GOT3 (cell line): ENCODE measurements around the gene IFIT1B.
"Not testable (repeated sequence)": the region's sequence is repeated elsewhere in the genome, so short reads cannot be mapped to it uniquely, and the experiment has no call there.

Experiments used
- DNase-seq: peaks from one replicate; lab custom pipeline; 2025; ENCODE audit warnings: mixed read lengths; lab: John Stamatoyannopoulos, UW

IFIT1B gene, protein sequence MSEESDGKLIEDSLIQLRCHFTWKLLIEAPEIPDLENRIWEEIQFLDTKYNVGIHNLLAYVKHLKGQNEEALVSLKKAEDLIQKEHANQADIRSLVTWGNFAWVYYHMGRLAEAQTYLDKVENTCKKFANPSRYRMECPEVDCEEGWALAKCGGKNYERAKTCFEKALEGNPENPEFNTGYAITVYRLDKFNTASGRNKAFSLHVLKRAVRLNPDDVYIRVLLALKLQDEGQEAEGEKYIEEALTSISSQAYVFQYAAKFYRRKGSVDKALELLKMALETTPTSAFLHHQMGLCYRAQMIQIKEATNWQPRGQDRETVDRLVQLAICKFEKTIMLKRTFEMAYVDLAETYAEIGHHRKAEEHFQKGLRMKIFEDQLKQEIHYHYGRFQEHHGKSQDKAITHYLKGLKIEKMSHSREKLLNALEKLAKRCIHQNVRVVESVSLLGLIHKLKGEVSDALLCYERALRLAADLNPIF

DNA sequence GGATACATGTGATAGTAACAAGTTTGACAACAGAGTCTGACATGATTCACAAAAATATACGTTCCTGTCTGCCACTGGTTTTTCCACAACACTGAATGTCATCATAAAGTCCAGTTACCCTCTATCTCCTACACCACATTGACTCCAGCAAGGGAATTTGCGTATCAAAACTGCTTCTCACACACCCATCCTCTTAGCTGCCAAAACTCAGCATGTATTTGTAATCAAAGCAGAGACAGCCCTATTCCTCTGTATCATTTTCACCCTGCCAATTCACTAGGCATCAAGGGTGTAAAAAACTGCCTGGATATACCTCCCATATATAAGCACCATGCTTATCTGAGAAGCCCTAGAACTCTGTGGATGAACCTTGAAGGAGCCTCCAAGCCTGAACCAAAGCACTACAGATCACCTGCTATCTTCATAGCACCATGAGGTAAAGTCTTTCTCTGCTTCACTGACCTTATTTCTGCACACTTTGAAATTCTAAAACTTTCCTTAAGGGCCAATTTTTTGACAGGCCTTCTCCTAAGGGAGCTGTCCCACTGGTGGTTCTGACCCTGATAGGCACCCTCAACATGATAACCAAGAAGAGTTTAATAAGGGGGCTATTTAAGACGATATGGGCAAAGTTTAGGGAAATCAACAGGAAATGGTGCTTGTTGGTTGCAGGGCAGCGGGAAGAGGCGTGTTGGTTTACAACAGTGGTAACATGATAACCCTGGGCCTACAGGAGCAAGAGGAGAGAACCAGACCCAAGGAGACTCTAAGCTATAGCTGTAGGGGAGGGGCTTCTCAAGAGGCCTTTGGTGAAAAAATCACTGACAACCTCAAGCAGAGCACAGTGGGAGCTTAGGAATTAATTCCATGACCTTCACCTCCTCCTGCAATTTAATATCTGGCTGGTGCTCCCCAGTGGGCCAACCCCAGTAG, at the start of gene IFIT1B:
TSS of gene IFIT1B (plus strand) at position 352 of the 933 bp plus-strand sequence. CDS start at position 432, 80 bp downstream.
- DNase-seq: no peak

DNA sequence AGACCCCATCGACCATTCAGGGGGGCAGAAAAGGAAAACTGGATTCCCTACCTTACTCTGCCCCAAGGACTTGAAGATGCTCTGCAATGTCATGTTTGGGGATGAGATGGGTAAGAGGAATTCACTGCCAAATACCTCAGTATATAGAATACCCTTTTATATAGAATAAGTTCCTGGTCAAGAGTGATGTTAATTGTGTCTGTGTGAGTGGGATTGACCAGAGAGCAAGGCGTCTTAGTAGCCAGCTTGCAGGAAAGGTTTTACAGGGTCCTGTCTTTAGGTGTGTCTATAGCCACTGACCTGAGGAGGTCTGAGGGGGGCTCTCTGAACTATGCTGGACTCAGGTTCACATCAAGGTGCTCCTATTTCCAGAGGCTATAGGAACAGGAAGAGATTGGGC, 48.7 kb upstream of the IFIT1B start:
- DNase-seq: no peak

DNA sequence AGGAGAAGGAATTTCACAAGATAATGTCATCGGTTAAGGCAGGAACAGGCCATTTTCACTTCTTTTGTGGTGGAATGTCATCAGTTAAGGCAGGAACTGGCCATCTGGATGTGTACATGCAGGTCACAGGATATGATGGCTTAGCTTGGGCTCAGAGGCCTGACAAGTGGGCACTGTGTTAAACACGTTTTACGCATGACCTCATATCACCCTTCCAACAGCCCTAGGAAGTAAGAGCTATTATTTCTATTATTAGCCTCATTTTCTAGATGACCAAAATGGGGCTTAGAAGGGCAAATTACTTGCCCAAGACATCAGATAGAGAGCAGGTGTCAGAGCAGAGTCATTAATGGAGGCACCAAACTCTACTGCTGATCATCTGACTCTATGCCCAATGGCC, 47.8 kb upstream of the IFIT1B start:
- DNase-seq: not testable (repeated sequence)

DNA sequence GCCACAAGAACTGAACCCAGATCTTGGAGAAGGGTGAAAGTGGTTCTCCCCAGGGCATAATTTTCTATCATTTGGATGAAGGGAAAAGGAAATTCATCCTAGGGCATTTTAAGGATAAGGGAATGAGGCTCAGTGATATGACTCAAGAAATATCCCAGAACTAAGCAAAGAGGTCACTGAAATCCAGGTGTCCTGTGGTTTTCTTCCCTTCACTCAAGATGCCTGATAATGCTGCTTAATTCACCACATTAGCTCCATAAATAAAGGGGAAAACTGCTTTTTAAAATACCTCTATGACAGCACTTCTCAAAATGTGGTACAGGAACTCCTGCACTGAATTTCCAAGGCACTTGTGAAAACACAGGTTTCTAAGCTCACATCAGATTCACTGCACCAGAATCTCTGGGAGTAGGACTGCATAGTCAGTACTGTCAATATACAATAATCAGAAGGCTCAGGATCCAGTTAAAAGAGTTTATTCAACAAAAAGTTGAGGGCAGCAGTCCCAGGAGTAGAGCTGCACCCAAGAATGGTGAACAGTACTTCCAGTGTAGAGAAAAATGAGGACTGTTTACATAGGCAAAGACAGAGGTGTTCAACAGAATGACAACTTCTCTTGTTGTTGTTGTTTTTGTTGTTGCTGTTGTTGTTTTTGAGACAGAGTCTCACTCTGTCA, 47.2 kb upstream of the IFIT1B start:
- no peak for DNase-seq

DNA sequence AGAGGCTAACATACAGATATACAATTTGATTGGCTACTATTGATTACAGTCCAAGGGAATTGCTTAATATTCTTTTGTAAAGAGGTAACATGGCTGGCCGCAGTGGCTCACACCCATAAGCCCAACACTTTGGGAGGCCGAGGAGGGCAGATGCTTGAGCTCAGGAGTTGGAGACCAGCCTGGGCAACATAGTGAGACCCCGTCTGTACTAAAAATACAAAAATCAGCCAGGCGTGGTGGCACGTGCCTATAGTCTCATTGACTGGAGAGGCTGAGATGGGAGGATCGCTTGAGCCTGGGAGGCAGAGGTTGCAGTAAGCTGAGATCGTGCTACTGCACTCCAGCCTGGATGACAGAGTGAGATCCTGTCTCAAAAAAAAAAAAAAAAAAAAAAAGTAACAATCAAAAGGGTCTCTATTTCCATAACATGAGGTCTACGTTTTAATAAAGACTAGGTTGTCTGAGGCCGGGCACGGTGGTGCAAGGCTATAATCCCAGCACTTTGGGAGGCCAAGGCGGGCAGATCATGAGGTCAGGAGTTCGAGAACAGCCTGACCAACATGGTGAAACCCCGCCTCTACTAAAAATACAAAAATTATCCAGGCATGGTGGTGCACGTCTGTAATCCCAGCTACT, 46.3 kb upstream of the IFIT1B start:
- not testable (repeated sequence) for DNase-seq

GRCh38 chr10:89332123-89332633, 45.7 kb upstream of the IFIT1B start:
- no peak for DNase-seq

DNA sequence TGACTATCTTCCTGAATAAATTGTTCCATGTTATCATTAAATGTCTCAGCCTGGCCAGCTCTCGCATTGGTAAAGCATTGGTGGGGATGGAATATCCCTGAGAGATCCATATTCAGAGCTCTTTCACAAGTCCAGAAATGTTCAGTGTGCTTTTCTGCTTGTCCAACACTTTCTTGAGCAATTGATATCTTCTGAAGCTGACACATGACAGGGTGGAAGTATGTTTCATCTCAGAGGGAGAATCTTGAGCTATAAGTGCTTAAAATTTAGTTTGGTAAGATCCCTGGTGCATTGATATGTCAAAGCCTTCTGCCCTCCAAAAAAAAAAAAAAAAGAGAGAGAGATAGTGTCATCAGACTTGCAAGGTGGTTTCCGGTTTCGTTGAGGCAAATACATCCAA, 42.6 kb upstream of the IFIT1B start:
- DNase-seq: no peak

GRCh38 chr10:89336241-89336640, 41.6 kb upstream of the IFIT1B start:
- no peak for DNase-seq

DNA sequence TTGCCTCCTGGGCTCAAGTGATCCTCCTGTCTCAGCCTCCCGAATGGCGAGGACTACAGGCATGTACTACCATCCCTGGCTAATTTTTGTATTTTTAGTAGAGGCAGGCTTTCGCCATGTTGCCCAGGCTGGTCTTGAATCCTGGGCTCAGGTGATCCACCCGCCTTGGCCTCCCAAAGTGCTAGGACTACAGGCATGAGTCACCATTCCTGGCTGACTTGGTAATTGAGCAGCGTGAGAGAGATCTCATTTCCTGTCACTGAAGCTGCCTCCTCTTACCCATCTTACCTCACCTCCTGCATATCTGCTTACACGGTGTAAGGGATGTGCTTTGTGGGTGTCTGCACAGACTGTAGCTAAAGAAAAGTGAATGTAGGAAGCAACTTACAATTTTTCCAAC, 40.4 kb upstream of the IFIT1B start:
- DNase-seq: no peak

DNA sequence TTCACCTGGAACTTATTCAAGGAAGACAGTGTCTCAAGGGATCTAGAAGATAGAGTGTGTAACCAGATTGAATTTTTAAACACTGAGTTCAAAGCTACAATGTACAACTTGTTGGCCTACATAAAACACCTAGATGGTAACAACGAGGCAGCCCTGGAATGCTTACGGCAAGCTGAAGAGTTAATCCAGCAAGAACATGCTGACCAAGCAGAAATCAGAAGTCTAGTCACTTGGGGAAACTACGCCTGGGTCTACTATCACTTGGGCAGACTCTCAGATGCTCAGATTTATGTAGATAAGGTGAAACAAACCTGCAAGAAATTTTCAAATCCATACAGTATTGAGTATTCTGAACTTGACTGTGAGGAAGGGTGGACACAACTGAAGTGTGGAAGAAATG, 39.1 kb upstream of the IFIT1B start:
- no peak for DNase-seq

- no peak for DNase-seq
Measured at GRCh38 chr10:89339875-89340274, 38.0 kb upstream of the IFIT1B start.

DNA sequence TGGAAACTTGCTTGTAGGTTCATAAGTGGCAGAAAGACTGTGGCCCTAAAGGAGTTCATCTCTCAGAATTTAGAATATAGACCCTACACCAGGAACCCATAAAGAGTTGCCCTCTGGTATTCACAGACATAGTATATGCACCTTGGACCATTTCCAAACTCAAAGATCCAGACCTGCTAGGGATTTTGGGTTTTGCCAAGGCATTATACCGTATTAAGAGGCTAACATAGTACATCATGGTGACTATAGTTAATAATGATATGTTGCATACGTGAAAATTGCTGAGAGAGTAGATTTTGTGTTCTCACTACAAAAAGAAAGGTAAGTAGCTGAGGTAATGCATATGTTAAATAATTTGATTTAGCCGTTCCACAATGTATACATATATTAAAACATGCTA, 36.2 kb upstream of the IFIT1B start:
- DNase-seq: no peak

- peak; percentile 39 for DNase-seq
Measured at GRCh38 chr10:89342206-89342958, 35.5 kb upstream of the IFIT1B start.

- DNase-seq: no peak
Measured at GRCh38 chr10:89343089-89343767, 34.6 kb upstream of the IFIT1B start.

- no peak for DNase-seq
Measured at GRCh38 chr10:89344156-89344555, 33.7 kb upstream of the IFIT1B start.

- no peak for DNase-seq
Measured at GRCh38 chr10:89345367-89346000, 32.4 kb upstream of the IFIT1B start.

- DNase-seq: no peak
Measured at GRCh38 chr10:89346405-89347254, 31.2 kb upstream of the IFIT1B start.

DNA sequence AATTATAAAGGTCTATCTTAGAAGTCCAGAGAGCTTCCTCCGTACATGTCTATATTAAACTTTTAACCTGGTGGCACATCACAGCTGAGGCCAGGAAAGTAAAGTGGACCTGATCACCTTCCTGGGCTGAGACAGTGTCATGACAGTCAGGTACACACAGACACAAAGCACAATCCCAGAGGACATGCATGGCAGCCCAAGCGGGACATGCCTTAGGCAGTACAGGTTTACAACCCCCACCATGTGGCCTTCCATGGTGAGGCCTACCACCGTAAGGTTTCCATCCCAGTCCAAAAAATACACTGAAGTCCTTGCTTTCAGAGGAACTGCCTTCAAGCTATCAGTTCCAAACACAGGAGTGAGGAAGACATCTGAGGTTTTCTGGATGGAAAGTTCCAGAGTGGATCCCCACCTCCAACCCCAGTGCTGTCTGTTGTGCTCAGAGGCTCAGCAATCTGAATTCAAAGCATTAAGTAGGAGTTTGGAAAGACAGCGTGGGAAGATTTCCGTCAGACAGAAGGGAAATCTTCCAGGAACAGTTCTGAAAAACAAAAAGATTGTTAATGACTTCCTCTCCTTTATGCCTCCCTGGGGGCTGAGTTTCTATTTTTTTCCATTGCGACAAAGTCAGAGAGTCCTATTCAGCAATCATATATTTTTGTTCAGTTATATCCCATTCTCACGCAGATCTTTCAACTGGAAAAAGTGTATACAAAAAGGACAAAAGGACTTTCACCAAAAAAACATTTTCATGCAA, 30.0 kb upstream of the IFIT1B start:
- DNase-seq: no peak
